Activated naive CD4-positive, alpha-beta T cell (primary cell): ENCODE data around the gene SQSTM1.

Experiments used
- DNase-seq, 4 experiments: peaks; one replicate each; lab custom pipeline; 2025; lab: John Stamatoyannopoulos, UW

The SQSTM1 gene

DNA sequence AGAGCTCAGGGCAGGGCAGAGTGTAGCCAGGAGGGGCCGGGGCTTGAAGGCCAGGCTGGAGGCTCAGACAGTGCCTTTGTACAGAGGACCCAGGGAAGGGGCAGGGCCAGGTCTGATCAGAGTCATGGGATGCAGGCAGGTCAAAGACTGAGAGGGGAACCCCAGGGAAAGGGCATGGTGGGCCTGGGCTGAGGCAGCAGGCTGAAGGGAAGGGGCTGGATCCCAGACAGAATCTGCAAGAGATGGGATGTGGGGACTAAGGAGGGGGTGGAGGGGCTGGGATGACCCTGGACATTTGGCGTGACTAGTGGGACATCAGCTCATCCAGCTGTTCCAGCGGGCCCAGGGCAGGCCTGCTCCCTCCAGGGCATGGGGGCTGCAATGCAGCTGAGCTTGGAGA is 53.4 kb downstream of the SQSTM1 start:
- DNase-seq = no peak

DNA sequence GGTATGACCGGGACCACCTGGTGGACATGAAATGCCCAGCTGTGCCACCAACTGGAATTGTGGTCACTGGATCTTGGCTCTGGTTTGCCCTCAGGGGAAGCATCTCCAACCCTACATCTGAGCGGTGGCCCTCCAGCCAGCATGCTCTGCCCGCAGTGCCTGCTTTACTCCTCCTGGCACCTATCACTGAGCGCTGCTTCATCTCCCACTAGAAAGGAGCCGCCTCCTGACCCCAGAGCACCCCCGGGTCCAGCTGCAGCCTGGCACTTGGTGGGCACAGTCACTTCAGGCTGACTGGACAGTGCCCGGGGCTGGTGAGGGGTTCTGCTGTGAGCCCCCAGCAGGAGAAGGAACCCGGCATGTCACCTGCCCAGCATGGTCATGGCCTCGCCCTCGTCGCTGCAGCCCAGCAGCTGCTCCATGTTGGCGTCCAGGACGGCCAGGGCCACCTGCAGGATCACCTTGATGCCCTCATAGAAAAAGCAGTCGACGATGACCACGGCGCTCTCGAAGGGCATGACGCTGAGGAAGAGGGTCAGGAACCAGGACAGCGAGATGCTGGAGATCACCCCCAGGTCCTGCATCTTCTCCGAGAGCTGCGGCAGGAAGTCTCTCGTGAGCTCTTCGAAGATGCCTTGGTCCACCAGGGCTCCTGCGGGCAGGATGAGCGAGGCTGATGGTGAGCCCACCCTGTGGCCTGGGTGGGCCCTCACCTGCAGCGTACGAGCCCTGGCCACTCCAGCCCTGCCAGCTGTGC is 54.0 kb downstream of the SQSTM1 start:
- no peak for DNase-seq

DNA sequence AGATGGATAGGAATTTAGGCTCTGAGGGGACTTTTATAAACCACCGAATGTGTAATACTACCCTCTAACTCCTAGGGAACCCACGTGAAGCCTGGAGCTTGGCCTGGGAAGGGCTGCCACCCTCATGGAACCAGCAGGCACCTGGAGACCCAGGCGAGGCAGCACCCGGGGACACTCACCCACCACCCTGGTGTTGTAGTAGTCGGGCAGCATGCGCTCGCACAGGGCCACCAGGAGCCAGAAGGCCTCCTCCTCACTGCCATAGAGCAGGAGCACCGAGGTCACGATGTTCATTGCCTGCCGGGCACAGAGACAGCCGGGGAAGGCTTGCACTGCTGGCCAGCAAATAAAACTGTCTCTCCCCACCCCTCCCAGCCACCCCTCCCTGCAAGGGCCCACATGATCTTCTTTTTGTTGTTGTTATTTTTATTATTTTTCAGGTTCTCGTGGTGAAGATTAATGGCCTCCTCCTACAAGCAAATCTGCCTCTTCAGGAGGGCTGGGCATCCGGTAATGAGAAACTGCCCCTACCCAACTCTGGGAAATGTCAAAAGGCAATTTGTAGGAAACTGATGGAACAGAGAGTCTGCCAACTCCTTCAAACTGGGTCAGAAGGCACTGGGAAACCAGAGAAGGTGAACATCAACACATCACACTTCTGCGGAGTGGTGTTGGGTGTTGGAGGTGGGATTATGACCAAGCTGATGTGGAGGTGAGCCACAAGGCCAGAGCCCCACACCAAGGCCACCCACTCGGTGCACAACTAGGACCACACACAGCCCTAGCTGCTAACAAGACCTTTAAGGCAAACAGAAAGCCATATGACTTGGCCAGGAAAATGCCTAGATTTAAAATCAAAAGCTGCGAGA is 55.3 kb downstream of the SQSTM1 start:
- no peak for DNase-seq

DNA sequence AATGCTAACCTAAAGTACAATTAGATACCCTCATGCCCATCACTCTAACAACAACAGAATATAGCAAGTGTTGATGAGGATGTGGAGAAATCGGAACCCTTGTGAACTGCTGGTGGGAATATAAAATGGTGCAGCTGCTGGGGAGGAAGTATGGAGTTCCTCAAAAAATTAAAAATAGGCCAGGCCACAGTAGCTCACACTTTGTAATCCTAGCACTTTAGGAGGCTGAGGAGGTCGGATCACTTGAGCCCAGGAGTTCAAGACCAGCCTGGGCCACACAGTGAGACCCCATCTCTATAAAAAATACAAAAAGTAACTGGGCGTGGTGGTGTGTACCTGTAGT is 55.9 kb downstream of the SQSTM1 start:
- DNase-seq = no peak

DNA sequence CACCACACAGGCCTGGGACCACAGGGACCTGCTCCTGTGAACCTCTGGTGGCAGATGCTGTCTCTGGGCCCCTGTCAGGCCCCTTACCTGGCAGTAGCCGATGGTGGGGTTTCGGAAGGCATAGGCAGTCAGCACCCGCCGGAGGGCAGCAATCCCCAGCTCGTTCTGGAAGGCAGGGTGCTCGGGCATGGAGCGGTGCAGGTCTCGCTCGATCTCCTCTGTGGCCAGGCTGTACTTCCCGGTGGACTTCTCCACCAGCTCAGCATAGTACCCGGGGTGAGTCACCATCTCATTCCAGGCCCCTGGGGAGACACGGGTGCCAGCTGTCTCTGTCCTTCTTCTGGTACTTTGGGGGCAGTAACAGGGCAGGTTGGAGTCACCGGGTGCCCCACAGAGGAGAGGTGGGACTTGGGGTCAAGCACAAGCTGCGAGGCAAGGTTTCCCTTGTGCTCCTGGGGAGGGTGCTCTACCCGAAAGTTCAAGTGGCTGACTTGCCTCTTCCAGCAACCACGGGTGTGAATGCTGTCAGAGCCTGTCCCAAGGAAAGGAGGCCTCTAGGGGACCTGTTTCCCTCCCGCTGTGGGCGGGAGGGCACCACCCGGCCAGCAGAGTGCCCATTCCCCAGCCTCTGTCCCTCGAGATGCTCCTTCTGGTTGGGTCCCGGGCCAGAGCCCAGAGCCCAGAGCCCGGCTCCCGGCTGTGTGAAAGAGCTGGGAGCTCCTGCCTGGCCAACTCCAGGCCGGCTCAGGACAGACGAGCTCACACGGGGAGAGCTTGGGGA is 57.7 kb downstream of the SQSTM1 start:
- DNase-seq = no peak

DNA sequence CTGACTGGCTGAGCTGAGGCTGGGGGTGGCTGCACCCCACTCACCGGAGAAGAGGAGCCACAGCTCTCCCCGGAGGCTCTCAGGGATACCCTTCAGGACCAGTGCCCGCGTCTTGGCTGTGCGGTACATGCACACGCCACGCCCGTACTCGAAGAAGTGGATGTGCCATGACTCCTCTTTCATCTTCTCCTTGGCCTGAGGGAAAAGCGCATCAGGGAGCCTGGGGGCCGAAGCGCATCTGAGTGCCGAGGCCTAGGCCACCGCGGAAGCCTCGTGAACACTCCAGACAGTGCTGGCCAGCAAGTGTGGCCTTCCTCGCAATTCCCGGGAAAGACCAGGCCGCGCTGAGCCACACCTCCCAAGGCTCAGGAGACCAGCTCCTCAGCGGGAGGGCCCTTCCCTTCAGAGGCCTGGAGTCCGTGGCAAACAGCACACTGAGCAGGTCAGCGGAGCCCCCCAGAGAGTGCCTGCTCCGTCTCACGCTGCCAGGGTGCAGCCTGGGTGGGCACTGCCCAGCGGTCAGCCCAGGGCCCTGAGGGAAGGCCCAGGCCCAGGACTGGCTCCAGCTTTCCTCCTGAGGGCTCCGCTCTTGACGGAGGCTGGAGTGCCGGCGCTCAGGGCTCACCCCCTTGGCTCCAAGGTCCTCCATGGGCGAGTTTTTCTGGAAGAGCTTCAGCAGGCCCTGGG is 58.4 kb downstream of the SQSTM1 start:
- no peak for DNase-seq

DNA sequence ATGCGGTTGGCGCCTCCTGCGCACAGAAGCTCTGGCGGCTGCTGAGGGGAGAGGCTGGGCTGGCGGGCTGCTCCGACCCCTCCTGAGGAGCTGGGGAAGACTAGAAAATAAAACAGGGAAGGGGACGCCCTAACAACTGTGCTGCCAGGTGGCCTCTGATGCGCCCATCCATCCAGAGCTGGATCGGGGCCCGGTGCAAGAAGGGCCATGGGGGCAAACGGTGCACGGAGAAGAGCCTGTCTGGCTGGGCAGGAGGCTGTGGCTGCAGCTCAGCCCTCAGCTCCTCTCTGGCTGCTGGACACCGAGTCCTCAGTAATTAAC is 58.9 kb downstream of the SQSTM1 start:
- no peak for DNase-seq

DNA sequence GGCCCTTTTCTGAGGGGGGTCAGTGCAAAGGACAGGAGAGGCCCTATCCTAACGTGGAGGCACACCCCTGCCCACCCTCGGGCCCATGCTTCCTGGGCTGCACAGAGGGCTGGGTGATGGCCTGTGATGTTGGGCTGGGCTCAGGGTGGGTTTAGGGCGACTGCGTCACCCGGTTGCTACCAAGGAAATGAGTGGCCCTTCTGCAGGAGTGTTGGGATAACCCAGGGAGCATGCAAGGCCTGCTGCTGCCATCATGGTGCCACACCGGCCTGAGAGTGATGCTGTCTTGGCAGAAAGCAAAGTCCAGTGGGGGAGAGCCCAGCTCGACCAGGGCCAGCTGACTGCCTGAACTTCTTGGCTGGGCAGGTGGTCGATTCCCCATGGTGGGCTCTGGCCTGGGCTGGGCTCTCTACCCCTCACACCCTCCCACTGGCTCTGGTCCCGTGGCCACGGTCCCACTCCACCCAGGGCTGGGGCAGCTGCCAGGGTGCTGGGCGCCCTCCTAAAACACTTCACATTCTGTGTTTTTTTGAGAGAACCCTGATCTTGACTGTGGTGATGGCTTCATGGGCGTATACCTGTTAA is 59.5 kb downstream of the SQSTM1 start:
- DNase-seq = no peak

DNA sequence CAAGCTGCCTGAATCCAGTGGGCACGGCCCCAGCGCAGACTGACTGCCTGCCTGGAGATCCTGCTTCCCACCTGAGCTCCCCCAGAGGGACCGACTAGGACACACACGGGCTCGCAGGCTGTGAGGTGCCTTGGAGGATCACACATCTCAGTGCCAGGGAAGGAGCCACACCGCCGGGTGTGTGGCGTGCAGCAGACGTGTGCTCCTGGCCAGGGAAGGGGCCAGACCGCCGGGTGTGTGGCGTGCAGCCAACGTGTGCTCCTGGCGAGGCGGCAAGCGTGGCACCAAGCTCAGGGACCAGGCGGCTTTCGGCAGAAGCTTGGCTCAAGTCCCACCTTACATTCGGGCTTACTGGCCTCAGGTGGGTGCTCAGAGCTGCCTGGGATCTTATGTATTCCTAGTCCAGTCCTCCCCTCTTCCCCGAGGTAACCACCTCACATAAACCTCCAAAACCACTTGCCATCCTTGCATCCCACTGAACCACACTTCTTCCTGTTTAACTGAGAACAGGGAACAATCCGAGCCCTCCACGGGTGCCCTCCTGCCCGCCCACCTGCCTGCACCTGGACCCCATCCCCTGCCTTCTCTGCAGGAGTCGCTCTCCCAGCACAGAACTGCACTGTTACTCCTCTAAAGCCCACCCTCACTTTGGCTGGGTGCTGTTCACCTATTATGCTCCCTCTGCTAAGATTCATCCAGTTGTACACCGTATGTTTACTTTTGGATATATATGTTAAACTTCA is 60.3 kb downstream of the SQSTM1 start:
- no peak for DNase-seq

DNA sequence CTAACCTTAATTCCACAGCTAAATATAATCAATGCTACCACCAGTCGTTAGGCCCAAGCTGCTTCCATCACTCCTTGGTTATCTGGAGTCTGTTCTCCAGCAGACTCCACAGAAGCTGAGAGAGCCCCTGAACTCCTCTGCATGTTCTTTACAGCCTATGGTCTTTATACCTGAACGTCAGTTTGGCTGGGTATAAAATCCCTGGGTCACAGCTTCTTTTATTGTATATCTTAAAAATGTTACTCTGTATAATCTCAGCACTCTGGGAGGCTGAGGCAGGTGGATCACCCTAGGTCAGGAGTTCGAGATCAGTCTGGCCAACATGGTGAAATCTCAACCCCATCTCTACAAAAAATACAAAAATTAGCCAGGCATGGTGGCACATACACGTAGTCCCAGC is 61.6 kb downstream of the SQSTM1 start:
- no peak for DNase-seq

DNA sequence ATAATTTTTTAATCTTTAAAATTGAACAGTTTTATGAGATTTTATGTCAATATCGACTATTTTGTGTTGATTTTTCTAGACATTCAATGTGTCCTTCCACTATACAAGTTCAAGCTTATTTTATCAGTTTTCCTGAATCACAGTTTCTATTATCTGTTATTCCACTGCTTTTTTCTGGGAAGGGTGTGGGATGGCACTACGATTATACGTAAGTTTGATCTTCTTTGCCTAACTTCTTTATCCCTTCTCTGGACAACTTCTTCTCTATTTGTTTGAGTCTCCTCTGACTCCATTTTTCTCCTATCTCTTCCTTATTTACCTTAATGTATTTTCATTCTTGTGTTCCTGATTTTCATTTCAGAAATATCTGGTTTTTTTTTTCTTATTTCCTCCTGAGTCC is 62.5 kb downstream of the SQSTM1 start:
- no peak for DNase-seq

DNA sequence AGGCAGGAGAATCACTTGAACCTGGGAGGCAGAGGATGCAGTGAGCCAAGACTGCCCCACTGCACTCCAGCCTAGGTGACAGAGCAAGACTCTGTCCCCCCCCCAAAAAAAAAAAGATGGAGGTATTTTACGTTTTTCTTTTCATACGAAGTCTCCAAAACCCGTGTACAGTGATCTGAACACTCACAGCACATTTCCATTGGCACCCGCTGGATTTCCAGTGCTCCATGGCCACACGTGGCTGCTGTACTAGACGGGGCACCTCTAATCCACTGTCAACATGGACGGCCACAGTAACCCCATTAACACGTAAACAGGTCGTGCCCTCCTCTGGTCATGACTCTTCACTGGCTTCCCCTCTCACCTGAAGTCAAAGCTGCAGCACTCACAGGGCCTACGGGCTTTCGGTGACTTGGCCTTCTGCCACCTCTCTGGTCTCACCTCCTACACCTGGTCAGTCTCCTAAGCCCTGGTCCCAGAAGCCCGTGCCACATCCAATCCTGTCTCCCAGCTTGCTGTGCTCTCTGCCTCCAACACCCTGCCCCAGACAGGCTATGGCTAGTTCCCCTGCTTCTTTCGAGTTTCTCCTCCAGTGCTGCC is 64.9 kb downstream of the SQSTM1 start:
- DNase-seq = no peak

DNA sequence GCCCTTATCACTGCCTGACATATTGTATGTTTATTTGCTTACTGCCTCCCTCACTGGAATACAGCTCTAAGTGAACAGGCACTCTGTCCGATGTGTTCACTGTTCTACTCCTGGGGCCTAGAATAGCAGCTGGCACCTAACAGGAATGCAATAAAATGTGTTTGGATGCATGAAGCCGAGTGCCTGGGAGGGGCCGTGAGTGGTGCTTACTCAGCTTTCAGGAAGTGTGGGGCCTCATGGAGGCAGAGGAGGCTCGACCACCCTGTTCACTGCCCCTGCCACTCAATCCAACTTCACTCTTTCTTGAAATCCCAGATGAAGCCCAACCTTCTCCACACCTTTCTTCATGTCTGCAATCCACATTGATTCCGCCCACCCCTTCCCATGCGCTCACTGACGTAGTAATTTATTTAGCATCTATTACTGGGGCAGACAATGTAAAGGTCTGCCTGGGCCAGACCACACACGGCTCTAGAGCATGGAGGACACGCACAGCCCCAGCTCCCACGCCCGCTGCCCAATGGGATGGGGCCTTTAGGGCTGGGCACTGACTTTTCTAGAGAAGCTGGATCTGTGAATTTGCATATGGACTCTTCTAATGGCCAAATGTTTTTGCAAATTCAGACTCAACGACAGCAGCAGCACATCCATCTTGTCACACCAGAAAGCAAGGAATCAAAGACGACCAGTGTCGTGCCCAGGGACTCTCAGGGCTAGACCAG is 65.6 kb downstream of the SQSTM1 start:
- no peak for DNase-seq

DNA sequence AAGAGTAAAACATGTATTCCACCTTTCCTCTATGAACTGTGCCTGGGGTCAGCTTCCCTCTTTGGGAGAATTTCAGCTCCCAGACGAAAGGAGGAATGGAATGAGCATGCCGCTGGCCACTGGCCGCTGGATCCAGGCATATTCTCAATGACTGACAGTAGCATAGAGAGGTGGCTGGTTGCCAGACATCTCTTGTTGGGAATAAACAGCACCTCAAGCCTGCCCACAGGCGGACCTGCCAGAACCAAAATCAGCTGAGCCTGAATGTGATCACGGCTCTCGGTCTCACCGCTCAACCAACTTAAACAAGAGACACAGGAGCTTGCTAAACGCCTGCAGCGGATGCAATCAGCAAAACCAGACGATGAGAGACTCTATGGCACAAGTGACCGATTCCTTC is 66.4 kb downstream of the SQSTM1 start:
- no peak for DNase-seq
